Skeletal muscle tissue (tissue), 4 donors: ENCODE data around the gene UBE3A. TPM values are rescaled to one million over a fixed set of nuclear protein-coding genes. Genes with fewer than 3 reads are reported as not detected.

Experiments
- H3K27ac ChIP-seq: one replicate; pipeline ENCODE4 v1.7.0; 2013; ENCODE audit warnings: mild to moderate bottlenecking, low read depth, low read length, inconsistent platforms
- H3K27me3 ChIP-seq, 3 donors: one replicate each; pipeline ENCODE4 v1.7.0; 2013; ENCODE audit warnings: low read length in 3 of 3; ENCODE audit not compliant: control insufficient read depth in 3 of 3, insufficient read depth in 3 of 3
- H3K36me3 ChIP-seq, 3 donors: one replicate each; pipeline ENCODE4 v1.7.0; 2013; ENCODE audit warnings: low read length in 3 of 3; ENCODE audit not compliant: control insufficient read depth in 3 of 3, insufficient read depth in 3 of 3
- H3K4me1 ChIP-seq, 3 donors: one replicate each; pipeline ENCODE4 v1.7.0; 2013; ENCODE audit warnings: low read length in 3 of 3, mild to moderate bottlenecking in 3 of 3; ENCODE audit not compliant: control insufficient read depth in 3 of 3, insufficient read depth in 3 of 3
- H3K4me3 ChIP-seq, 3 donors: one replicate each; pipeline ENCODE4 v1.7.0; 2013; ENCODE audit warnings: low read length in 3 of 3
- H3K9ac ChIP-seq, 3 donors: one replicate each; pipeline ENCODE4 v1.7.0; 2013; ENCODE audit warnings: low read length in 3 of 3, mild to moderate bottlenecking in 3 of 3, moderate library complexity in 2 of 3, low read depth in 1 of 3
- H3K9me3 ChIP-seq, 3 donors: one replicate each; pipeline ENCODE4 v1.7.0; 2013; ENCODE audit warnings: low read length in 3 of 3; ENCODE audit not compliant: control insufficient read depth in 3 of 3
- total RNA-seq: library from RNA; depleted of rRNA; stranded (reverse); fragments of >200 nt; gene quantifications from one replicate; pipeline ENCODE4 v1.2.3, GENCODE V29; 2014
- donor health status: Osteomylitis.

UBE3A gene
- total RNA-seq, 1 donor from 2014 or later: 218 TPM

DNA sequence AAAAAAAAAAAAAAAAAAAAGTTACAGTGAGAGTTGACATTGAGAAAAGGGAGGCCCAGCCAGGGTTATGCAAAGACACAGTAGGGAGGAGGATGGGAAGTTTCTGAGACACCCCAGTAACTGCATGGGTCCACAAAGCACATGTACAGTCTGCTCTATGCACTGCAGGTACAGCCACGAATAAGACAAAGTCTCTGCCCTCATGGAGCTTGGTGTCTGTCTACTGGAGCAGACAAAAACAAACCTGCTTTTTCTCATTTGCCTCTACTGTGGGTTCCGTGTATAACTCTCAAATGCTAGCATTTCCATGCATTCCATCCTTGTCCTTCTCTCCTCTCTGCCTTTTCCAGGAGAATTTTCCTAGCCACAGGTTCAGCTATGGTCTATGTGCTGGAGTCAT, 107.4 kb downstream of the UBE3A start:
- H3K4me1 ChIP-seq: no peaks in the 10 kb centered on the region
- H3K36me3 ChIP-seq: peaks cover 0 to 4% (median 3%) of the 10 kb centered on the region in 3 donors
- no peak overlapping the region for H3K9ac ChIP-seq
- no peak overlapping the region for H3K27ac ChIP-seq
- H3K27me3 ChIP-seq: no peaks in the 10 kb centered on the region
- H3K4me3 ChIP-seq: no peak overlapping the region
- H3K9me3 ChIP-seq: no peaks in the 10 kb centered on the region

DNA sequence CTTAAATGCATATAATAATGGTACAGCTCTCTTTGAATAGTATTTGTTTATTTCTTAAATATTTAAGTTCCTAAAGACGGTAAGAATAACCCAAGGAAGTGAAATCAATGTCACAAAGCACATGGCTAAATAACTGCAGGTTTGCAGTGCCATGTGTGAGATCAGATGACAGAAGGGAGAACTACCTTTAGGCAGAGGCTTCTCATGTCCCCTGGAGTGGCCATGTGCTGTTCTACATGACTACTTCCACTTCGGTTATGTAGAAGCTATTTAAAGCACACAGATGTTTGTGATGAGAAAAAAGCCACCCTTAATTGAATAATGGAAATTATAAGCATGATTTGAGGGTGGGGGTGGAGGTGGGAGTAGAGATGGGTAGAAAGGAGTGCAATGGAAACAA, 109.1 kb downstream of the UBE3A start:
- Histone ChIP-seq H3K9ac (no peak overlapping the region), H3K36me3 (no peaks in the 10 kb centered on the region), H3K9me3 (no peaks in the 10 kb centered on the region), H3K27ac (no peak overlapping the region), H3K4me1 (no peaks in the 10 kb centered on the region), H3K27me3 (no peaks in the 10 kb centered on the region), H3K4me3 (no peak overlapping the region)

DNA sequence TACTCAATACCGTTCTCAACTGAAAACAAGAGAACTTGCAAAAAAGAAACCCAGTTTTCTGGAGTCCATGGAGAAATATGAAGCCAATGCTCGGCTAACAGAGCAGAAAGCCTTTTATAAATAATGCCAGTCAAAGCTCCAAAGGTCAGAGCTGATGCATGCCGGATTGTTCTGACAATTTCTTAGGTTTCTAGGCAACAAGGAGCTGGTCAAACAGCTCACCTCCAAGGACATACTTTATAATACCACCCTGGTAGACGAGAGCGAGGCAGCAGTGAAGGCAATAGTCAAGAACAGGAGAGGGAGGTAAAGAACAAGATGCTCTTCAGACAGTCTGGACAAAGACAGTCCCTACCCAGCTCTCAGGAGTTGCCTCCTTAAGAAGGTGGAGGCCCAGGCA, 111.1 kb downstream of the UBE3A start:
- no peak overlapping the region for H3K9ac ChIP-seq
- peaks cover 0 to 4% (median 0%) of the 10 kb centered on the region in 3 donors for H3K36me3 ChIP-seq
- no peak overlapping the region for H3K27ac ChIP-seq
- no peaks in the 10 kb centered on the region for H3K9me3 ChIP-seq
- H3K4me1 ChIP-seq: no peaks in the 10 kb centered on the region
- H3K4me3 ChIP-seq: no peak overlapping the region
- no peaks in the 10 kb centered on the region for H3K27me3 ChIP-seq

DNA sequence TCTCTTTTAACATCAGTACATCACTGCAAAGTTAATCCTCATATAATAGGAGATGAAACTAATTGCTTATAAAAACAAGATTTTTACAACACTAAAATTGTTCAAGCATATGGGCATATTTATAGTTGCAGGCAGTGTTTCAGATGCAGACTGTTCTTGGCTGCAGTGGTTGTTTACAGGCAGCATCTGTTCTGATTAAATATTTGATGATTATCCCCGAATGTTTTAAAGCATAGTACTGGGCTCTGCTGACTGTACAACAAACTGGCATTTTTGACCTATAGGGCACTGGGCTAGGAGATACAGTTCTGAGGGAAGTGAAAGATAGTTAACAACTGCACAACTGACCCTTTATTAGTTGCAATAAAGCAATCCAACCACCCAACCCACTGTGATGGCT, 113.6 kb downstream of the UBE3A start:
- Histone ChIP-seq H3K36me3 (peaks cover 0 to 4% (median 0%) of the 10 kb centered on the region in 3 donors), H3K27ac (no peak overlapping the region), H3K4me1 (no peaks in the 10 kb centered on the region), H3K4me3 (no peak overlapping the region), H3K27me3 (no peaks in the 10 kb centered on the region), H3K9ac (no peak overlapping the region), H3K9me3 (no peaks in the 10 kb centered on the region)

DNA sequence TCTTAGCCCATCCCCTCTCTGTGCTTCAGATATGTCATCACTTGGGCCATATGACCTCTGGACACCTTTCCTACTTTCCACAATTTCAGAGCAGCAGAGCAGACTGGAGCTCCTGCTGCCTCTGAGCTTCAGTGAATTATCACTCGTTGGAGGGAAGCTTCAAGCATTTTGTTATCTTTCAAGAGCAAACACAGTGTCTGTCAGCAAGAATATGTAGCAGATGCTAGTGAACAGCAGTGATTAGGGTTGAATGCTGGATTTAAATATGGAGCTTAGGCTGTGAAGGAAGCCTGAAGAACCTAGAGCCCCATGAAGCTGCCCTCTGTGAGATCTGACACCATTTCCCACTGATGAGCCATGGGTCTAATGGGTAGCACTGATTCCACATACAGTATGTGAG, 115.4 kb downstream of the UBE3A start:
- no peaks in the 10 kb centered on the region for H3K9me3 ChIP-seq
- no peak overlapping the region for H3K4me3 ChIP-seq
- H3K36me3 ChIP-seq: peaks cover 0 to 4% (median 0%) of the 10 kb centered on the region in 3 donors
- H3K9ac ChIP-seq: no peak overlapping the region
- no peaks in the 10 kb centered on the region for H3K27me3 ChIP-seq
- no peak overlapping the region for H3K27ac ChIP-seq
- H3K4me1 ChIP-seq: no peaks in the 10 kb centered on the region

DNA sequence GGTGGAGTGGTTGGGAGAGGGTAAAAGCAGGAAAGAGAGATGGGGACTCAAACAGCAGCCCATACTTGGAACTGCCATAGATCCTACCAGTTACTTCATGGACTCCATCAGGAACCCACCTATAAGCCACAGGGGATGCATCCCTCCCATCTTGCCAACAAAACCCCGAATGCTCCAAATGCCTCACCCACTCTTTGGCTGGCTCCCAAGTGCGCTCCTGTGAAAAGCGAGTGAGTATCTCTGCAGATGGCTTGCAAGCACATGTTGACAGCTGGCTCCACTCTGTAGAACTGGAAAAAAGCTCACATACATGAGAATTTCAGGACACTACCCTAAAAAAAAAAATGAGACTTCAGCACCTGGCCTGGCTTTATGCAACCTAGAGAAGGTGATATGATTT, 151.0 kb downstream of the UBE3A start:
- H3K4me3 ChIP-seq: no peak overlapping the region
- no peaks in the 10 kb centered on the region for H3K27me3 ChIP-seq
- no peak overlapping the region for H3K9ac ChIP-seq
- H3K9me3 ChIP-seq: no peaks in the 10 kb centered on the region
- no peak overlapping the region for H3K27ac ChIP-seq
- no peaks in the 10 kb centered on the region for H3K36me3 ChIP-seq
- H3K4me1 ChIP-seq: no peaks in the 10 kb centered on the region
